HepG2 (cell line): ENCODE measurements around the gene ALPI.

Experiments
- BORCS8-MEF2B ChIP-seq: sonication (generic); formaldehyde crosslinking; IDR thresholded peaks from 2 replicates; pipeline ENCODE4 v1.8.0; 2022; ENCODE audit warnings: mild to moderate bottlenecking, missing genetic modification reagents
- KLF11 ChIP-seq: IDR thresholded peaks from 2 replicates; pipeline ENCODE4 v1.6.1; 2016; ENCODE audit warnings: missing compliant biosample characterization
- MIXL1 ChIP-seq: IDR thresholded peaks from 2 replicates; pipeline ENCODE4 v1.6.1; 2016
- SMAD3 ChIP-seq: sonication (generic); formaldehyde crosslinking; IDR thresholded peaks from 2 replicates; pipeline ENCODE4 v1.4.0; 2020; ENCODE audit warnings: missing genetic modification reagents
- ZBTB20 ChIP-seq: sonication (generic); formaldehyde crosslinking; IDR thresholded peaks from 2 replicates; pipeline ENCODE4 v1.8.1; 2023; ENCODE audit warnings: missing genetic modification reagents, low read depth, mild to moderate bottlenecking, borderline replicate concordance
- ZNF747 ChIP-seq: sonication (generic); formaldehyde crosslinking; IDR thresholded peaks from 2 replicates; pipeline ENCODE4 v1.8.1; 2023; ENCODE audit warnings: missing genetic modification reagents, mild to moderate bottlenecking, borderline replicate concordance
- ZSCAN30 ChIP-seq: sonication (generic); formaldehyde crosslinking; IDR thresholded peaks from 2 replicates; pipeline ENCODE4 v1.5.0; 2020; ENCODE audit warnings: mild to moderate bottlenecking, missing genetic modification reagents

GRCh38 chr2:232417489-232417888 lies 38.5 kb upstream of the ALPI start:
- TF ChIP-seq MIXL1 (CRISPR knock-in tag) (no peak), ZBTB20 (CRISPR knock-in tag) (no peak), ZNF747 (CRISPR knock-in tag) (no peak), ZSCAN30 (CRISPR knock-in tag) (no peak), KLF11 (CRISPR knock-in tag) (no peak), SMAD3 (CRISPR knock-in tag) (no peak), BORCS8-MEF2B (no peak)
